ENCODE data around the gene LIPI. TPM values are rescaled to one million over a fixed set of nuclear protein-coding genes. Genes with fewer than 3 reads are reported as not detected.

The LIPI gene
- total RNA-seq, 1 donor from 2014 or later: not detected

Other genes with a start within 250 kb of the LIPI start
- 0.14 TPM for gene RBM11, start 5.2 kb upstream of the LIPI start, total RNA-seq
- gene HSPA13, start 172.2 kb upstream of the LIPI start, total RNA-seq: 12.7 TPM